Measurements from ENCODE around the gene MFNG.

GRCh38 chr22:37474447-37475090, 11.6 kb downstream of the MFNG start:
- TF ChIP-seq POLR2A (IDR thresholded peaks at IDR 0.05; ENCODE audit: low read length), result no peak
- TF ChIP-seq GATA1 (IDR thresholded peaks at IDR 0.05; ENCODE audit: low read depth, low read length), result no peak
